ENCODE data around the gene FAM170B.

GRCh38 chr10:49149881-49150280, 16.1 kb upstream of the FAM170B start:
- TF ChIP-seq POLR2A (IDR thresholded peaks at IDR 0.05): no peak
- TF ChIP-seq, protein P1, sequence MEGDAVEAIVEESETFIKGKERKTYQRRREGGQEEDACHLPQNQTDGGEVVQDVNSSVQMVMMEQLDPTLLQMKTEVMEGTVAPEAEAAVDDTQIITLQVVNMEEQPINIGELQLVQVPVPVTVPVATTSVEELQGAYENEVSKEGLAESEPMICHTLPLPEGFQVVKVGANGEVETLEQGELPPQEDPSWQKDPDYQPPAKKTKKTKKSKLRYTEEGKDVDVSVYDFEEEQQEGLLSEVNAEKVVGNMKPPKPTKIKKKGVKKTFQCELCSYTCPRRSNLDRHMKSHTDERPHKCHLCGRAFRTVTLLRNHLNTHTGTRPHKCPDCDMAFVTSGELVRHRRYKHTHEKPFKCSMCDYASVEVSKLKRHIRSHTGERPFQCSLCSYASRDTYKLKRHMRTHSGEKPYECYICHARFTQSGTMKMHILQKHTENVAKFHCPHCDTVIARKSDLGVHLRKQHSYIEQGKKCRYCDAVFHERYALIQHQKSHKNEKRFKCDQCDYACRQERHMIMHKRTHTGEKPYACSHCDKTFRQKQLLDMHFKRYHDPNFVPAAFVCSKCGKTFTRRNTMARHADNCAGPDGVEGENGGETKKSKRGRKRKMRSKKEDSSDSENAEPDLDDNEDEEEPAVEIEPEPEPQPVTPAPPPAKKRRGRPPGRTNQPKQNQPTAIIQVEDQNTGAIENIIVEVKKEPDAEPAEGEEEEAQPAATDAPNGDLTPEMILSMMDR (IDR thresholded peaks at IDR 0.05 in 8 of 11, conservative IDR thresholded peaks at IDR 0.05 in 3 of 11): no peak
